Measurements from ENCODE around the gene GIGYF2.

Gene GIGYF2

GRCh38 chr2:232658217-232658785 is 38.8 kb upstream of the GIGYF2 start:
- Histone ChIP-seq H3K27me3 (replicated peaks; ENCODE audit: control insufficient read depth, insufficient read depth, low read length) (peaks cover 2% of the 10 kb centered on the region), H3K4me3 (replicated peaks; ENCODE audit: low read depth, low read length) (no peak overlapping the region), H3K36me3 (ENCODE audit: control insufficient read depth, insufficient read depth, low read length) (no peaks in the 10 kb centered on the region)
- TF ChIP-seq, protein P1, sequence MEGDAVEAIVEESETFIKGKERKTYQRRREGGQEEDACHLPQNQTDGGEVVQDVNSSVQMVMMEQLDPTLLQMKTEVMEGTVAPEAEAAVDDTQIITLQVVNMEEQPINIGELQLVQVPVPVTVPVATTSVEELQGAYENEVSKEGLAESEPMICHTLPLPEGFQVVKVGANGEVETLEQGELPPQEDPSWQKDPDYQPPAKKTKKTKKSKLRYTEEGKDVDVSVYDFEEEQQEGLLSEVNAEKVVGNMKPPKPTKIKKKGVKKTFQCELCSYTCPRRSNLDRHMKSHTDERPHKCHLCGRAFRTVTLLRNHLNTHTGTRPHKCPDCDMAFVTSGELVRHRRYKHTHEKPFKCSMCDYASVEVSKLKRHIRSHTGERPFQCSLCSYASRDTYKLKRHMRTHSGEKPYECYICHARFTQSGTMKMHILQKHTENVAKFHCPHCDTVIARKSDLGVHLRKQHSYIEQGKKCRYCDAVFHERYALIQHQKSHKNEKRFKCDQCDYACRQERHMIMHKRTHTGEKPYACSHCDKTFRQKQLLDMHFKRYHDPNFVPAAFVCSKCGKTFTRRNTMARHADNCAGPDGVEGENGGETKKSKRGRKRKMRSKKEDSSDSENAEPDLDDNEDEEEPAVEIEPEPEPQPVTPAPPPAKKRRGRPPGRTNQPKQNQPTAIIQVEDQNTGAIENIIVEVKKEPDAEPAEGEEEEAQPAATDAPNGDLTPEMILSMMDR (IDR thresholded peaks at IDR 0.05; ENCODE audit: insufficient read depth, low read length, poor library complexity, severe bottlenecking) = peak; percentile 8
- DNase-seq (ENCODE audit: extremely low read depth, insufficient read length) = no peak

GRCh38 chr2:232659359-232659758 is 37.8 kb upstream of the GIGYF2 start:
- TF ChIP-seq, protein P1 (IDR thresholded peaks at IDR 0.05; ENCODE audit: insufficient read depth, low read length, poor library complexity, severe bottlenecking) = no peak

DNA sequence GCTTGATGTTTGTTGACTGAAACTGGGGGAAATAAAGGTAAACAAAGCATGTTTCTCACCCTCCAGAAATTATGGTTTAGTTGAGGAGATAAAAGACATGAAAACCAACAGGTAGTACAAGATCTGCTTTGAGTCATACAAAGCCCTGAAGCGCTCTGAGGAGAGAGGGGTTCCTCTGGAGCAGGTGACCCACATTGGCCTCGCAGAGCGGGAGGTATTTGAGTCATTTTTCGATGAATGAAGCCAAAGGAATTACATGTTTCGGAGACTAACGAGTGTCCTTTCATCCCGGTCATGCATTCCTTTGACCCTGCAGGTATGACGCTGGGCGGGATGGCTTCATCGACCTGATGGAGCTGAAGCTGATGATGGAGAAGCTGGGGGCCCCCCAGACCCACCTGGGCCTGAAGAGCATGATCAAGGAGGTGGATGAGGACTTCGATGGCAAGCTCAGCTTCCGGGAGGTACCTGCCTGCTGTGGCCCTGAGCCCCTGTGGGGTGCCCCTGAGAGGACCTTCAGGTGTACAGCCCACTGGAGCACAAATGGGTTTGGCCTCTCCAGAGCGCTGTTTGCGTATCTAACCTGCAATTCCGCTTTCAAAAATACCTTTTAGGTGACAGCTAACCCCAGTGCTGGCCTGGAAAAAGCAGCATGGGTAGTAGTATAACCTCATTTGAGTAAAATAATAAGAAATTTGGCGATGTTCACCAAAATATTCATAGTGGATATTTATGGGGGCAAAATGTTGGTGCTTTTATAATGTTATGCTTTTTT is 34.5 kb upstream of the GIGYF2 start:
- TF ChIP-seq, protein P1 (IDR thresholded peaks at IDR 0.05; ENCODE audit: insufficient read depth, low read length, poor library complexity, severe bottlenecking) = no peak
- H3K4me3 ChIP-seq (replicated peaks; ENCODE audit: low read depth, low read length) = no peak overlapping the region

More at GRCh38 chr2:232659359-232659758, 37.8 kb upstream of the GIGYF2 start:
- DNase-seq (ENCODE audit: extremely low read depth, insufficient read length) = no peak
- H3K27me3 ChIP-seq (replicated peaks; ENCODE audit: control insufficient read depth, insufficient read depth, low read length) = peaks cover 2% of the 10 kb centered on the region
- H3K36me3 ChIP-seq (ENCODE audit: control insufficient read depth, insufficient read depth, low read length) = no peaks in the 10 kb centered on the region
- no peak overlapping the region for H3K4me3 ChIP-seq (replicated peaks; ENCODE audit: low read depth, low read length)

GRCh38 chr2:232666051-232666805 is 30.9 kb upstream of the GIGYF2 start:
- Histone ChIP-seq H3K36me3 (ENCODE audit: control insufficient read depth, insufficient read depth, low read length) (no peaks in the 10 kb centered on the region), H3K4me3 (replicated peaks; ENCODE audit: low read depth, low read length) (no peak overlapping the region), H3K27me3 (replicated peaks; ENCODE audit: control insufficient read depth, insufficient read depth, low read length) (no peaks in the 10 kb centered on the region)
- no peak for DNase-seq (ENCODE audit: extremely low read depth, insufficient read length)
- TF ChIP-seq, protein P1 (IDR thresholded peaks at IDR 0.05; ENCODE audit: insufficient read depth, low read length, poor library complexity, severe bottlenecking) = no peak

More for the DNA sequence above, 34.5 kb upstream of the GIGYF2 start:
- Histone ChIP-seq H3K36me3 (ENCODE audit: control insufficient read depth, insufficient read depth, low read length) (no peaks in the 10 kb centered on the region), H3K27me3 (replicated peaks; ENCODE audit: control insufficient read depth, insufficient read depth, low read length) (no peaks in the 10 kb centered on the region; the same call in 1 of the 2 replicates)
- DNase-seq (ENCODE audit: extremely low read depth, insufficient read length) = no peak

DNA sequence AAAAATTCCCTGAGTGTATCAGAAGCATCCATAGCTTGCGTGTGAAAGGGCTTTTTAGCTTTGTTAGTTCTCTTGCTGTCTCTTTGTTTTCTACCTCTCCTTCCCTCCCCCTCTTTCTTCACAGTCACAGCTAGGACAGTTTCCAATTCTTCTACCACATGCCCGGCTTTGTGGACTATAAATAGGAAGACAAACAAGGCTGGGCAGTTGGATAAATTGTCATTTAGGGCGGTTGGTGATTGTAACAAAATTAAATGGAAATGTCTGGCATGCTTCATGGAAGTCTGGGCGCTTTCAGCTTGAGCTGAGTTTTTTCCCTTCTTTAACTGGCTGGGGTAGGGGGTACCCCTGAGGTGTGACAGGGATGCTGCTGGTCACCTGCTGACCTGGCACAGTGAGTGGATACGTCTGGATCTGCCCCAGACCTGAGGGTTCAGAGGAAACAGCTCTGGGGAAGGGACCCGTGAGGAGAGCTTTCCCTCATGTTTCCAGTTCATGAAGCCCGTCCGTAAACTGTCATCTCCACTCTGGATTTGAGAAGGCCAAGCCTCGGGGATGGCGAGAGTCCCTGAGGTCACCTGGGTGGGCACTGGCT is 29.0 kb upstream of the GIGYF2 start:
- no peak for DNase-seq (ENCODE audit: extremely low read depth, insufficient read length)
- TF ChIP-seq, protein P1 (IDR thresholded peaks at IDR 0.05; ENCODE audit: insufficient read depth, low read length, poor library complexity, severe bottlenecking) = no peak
- H3K27me3 ChIP-seq (replicated peaks; ENCODE audit: control insufficient read depth, insufficient read depth, low read length) = no peaks in the 10 kb centered on the region
- H3K36me3 ChIP-seq (ENCODE audit: control insufficient read depth, insufficient read depth, low read length) = no peaks in the 10 kb centered on the region
- no peak overlapping the region for H3K4me3 ChIP-seq (replicated peaks; ENCODE audit: low read depth, low read length)

All from GM06990 (cell line).